GM18517 (cell line): Measurements from ENCODE around the gene DENND4B.
A peak's percentile ranks its signal among the peaks of the same experiment; 100 is the strongest.

Source experiments
- ATAC-seq: cut with Tn5 transposase; IDR thresholded peaks from one replicate; pipeline ENCODE4 v1.9.1; 2021; ENCODE audit warnings: mild to moderate bottlenecking, moderate library complexity; ENCODE audit not compliant: unreplicated experiment

The DENND4B gene

DNA sequence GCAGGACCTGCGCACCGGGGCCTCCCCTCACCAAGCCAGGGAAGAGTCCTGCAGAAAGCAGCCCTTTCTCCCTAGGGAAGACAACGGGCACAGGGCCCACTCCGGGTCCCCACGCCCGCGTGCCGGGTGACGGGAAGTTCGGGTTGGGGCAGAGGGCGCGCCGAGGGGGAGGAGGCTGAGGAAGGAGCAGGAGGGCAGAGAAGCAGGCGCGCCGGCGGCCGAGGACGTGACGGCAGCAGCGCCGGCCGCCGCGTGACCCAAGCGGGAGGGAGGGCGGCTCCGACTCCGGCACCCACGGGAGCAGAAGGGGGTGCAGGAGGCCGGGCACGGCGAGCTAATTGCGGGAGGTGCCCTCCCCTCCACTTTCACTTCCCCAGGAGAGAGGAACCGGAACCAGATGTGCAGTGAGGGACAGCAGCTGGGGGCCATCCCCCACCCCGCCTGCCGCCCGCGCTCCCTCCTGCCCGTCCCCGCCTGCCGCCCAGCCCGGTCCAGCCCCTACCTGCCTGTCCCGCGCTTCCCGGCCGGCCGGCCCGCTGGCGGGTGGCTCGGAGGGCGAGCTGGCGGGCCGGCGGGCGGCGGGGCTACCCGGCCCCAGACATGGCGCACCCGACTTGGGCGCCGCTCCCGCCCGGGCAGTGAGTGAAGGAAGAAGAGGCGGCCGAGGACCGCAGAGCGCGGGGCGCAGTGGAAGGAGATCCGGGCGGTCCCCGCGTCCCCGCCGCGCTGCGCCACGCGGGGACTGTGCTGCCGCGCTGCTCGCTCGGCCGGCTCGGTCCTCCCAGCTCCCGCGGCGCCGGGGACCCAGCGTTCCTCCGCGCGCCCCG is 510 bp downstream of the DENND4B start:
- ATAC-seq, result peak; percentile 82

DNA sequence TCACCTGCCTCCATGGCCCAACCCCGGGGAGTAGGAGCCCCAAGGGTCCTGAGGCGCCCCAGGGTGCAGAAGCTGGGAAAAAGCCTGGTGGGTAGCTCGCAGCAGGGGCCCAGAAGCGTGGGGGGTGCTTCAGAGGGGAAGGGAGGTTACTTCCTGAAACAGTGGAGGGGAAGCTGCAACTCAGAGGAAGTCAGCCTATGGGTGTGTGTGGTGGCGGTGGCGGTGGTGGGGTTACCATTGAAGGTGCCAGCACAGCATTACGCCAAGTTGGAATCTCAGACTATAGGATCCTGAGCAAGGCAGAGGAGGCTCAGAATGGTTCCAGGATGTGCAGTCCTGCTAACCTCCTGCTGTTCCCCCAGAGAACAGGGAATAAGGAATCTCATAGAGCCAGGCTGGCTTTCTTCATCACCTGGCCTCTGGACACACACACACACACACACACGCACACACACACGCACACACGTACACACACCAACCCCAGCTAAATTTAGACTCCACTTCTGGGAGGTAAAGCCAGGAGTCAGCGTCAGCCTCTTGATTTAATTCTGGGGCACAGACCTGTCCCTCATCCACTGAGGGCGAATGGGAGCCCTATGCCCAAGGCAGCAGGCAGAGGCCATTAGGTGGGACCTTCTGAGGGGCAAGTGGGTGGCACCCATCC is 1.3 kb downstream of the DENND4B start:
- no peak for ATAC-seq

DNA sequence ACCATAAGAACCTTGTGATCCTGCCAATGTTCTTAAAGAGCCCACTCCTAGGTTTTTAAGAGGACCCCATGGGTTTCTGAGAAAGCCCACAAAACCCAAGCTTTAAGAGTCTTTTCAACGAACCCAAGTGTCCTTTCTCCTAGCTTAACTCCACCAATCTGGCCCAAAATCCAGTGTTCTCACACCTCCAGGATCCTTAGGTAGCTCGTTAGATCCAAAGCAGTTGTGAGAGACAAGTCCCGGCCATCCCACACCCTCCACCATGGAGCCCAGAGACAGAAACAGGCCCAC is 1.7 kb downstream of the DENND4B start:
- ATAC-seq, result no peak

DNA sequence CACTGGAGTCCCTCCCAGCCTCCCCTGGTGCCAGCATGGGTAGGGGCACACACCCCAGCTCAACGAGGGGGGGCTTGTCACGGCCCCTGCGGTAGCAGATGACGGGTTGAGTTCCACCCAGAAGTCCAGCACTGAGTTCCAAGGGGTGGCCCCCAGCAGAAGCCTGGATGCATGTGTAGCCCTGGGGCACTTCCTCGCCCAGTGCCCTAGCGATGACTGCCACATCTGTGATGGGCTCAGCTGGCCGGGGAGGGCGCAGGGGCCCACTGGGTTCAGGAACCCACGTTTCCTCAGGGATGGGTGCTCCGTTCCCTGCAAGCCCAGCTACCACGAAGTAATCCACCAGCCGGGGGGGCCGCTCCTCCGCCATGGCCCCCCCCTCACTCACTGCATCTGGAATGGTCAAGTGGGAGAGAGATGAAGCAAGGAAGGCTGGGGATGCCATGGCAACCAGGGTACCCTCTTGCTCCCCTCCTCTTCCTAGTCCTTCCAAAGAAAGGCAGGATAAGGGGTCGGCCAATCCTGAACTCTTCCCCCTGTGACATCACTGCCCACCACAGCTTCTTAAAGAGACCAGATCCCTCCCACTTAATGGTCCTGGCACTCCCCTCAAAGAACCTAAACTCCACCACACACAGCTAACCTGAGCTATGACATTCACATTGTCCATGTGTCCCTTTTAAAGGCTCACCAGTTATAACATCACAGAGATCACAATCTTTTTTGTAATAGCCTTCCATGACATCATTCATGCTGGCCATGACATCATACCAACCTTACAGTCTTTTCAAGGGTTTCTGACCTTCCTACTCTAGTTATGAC is 2.3 kb downstream of the DENND4B start:
- no peak for ATAC-seq

DNA sequence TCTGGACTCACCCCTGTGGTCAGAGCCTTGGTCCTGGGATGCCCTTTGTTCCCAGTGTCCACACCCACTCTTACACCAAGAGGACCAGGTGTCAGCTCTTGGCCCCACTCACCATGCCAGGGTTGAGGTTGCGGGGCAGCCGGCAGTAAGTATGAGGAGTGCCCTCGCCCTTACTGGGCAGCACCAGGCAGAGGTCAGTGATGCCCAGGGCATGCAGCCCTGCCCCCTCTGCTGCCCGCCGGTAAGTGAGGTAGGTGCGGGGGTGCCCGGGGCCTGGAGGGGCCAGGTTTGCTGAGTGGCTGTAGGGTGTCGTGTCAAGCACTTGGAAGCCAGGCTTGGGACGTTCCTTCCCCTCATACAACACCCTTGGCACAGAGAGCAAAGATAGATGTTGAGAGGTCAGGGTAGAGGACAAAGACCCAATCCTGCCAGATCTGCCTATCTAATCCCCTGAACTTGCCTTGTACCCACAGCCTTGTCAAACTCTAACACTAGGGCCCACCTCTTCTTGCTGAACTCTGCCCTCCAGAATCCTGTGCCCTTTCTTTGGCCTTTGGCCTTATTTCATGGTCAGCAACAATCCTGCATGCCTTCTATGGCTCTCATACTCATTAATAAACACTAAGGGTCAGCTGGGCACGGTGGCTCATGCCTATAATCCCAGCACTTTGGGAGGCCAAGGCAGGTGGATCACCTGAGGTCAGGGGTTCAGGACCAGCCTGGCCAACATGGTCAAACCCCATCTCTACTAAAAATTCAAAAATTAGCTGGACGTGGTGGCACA is 3.6 kb downstream of the DENND4B start:
- no peak for ATAC-seq

DNA sequence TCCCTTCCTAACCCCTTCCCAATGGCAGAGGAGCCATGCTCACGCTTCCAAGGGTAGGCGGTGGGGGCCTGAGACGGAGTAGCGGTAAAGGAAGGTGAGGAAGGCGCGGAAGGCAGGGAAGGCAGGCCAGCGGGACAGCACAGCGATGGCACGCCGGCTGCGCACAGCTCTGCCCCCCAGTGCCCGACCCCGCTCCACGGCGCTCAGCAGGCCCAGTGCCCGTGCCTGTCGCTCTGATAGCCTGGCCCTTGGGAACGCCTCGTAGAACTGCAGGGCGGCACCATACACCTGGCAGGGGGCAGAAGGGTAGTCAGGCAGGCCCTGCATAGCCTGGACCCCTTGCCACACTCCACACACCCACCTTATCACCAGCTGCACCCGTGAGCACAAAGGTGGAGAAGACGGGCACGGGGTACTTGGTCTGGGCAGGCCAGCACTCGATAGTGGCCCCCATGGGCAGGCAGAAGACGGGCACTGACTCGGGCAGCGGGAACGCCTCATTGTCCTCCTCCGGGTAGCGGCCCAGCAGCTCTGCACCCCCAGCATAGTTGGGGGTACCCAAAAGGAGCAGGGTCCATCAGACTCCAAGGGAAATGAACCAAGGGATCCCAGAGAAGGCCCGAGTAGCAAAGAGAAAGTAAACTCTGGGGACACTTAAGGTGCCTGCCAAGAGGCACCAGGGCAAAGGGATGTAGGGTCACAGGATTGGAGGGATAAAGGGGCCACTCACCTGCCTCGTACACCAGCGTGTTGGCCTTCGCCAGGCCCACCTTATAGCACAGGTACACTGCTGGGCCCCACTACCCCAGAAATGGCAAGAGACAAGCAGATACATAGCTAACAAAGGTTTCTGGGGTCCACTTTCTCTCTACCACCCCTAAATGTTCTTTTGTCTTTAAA is 4.4 kb downstream of the DENND4B start:
- ATAC-seq, result no peak

DNA sequence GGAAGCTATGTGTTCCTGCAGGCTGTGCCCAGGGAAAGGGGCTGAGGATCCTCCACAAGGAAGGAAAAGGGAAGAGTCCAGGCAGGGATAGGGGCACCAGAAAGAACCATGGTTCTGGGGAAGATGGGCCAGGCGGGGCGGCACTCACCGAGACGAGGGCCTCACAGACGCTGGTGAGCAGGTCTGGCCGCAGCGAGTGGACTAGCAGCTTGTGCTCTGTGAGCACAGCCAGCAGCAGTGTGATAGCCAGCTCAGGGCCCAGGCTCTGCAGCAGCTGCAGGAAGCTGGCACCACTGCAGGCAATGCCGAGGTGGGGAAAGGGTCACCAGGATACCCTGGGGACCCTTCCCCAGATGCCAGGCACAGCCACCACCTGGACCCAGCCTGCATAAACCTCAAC is 5.8 kb downstream of the DENND4B start:
- ATAC-seq, result no peak

DNA sequence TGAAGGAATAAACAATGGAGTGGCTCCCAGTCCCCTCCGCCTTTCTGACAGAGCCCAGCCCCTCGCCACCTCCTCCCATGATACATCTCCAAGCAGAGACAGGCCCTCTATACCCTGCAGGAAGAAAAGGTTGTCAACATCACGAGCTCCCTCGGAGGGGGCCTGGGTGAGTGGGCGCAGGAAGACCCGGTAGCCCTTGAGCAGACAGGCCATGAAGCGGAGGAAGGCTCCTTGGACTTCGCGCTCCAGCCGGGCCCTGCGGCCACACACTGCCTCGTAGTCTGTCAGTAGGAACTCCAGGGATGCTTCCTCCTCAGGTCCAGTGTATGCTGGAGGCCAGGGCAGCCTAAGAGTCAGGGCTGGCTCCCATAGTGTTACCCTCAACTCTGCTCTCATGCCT is 7.0 kb downstream of the DENND4B start:
- no peak for ATAC-seq

DNA sequence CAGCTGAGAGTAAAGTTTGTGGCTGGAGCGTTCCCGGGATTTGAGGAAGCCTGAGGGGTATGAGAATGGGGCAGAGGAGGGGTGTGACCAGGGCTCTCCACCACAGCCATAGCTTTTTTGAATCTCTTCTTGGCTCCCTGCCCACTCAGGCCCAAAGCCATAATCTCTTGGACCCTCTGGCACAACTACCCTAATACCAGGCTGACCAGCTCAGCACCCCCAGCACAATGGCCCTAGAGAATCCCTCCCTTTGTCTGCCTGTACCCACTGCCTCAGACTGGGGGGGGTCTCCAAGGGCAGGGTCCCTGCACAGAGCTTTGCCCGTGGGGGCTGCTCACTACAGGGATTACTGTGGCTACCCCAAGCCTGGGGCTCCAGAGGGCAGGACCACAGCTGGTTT is 7.5 kb downstream of the DENND4B start:
- ATAC-seq, result no peak

DNA sequence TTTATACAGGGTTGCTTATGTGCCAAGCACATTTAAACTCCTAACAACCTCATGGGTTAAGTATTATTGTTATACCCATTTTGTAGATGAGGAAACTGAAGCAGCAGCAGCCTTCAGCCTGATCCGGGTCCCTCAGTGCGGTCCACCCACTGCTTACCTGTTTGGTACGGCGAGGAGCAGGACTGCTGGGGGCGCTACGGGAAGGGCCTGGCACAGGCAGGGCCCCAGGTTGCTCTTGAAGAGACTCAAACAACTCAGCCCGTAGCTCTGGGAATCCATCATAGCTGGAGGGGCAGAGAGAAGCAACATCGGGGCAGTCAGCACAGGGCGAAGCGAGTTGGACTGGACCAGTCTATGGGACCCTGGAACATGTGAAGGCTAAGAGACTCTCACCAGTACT is 9.2 kb downstream of the DENND4B start:
- no peak for ATAC-seq

DNA sequence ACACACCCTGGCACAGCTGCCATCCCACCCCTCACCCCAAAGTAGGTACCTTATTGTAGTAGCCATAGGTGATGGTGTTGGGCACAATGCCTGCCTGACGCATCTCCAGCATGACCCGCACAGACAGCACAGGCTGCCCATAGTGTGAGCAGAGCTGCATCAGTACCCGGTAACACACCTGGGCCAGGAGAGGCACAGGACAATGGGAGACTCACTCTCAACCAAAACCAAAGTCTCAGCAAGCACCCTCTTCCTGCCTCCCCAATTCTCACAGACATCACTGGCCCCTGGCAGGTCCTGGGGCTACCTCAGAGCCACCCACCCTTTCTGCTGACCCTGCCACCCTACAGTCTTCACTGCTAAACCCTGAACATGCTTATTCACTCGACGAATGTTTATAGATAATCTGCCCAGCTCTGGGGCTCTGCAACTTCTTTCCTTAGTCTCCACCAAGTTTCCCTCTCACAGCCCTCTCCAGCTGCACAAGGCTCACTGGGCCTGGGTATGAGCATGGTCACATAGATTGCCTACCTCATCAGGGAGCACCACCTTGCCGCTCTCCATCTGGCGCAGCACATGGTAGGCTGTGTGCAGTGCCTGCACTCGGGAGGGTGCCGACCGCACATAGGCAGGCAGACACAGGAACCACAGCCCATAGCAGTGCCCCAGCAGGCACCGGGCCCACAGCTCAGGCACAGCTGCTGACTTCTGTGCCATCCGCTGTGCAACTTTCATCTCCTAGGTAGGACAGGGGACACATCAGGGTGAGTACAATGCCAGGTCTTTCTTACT is 10.3 kb downstream of the DENND4B start:
- no peak for ATAC-seq

DNA sequence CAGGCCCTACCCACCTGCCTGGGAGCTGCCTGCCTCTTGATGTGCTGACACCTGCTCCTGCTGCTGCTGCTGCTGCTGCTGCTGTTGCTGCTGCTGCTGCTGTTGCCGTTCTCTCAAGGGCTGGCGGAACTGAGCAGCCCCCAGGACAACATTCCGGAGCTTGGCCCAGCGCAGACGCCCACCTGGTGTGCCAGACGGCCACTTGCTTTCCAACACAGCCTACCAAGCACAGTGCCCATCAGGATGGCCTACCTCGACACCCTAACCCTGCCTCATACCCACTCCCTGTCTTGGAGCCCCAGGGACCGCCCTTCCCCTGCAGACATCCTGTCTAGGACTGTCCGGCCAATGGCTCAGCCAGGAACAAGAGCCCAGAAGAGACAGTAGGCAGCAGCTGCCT is 11.8 kb downstream of the DENND4B start:
- no peak for ATAC-seq

DNA sequence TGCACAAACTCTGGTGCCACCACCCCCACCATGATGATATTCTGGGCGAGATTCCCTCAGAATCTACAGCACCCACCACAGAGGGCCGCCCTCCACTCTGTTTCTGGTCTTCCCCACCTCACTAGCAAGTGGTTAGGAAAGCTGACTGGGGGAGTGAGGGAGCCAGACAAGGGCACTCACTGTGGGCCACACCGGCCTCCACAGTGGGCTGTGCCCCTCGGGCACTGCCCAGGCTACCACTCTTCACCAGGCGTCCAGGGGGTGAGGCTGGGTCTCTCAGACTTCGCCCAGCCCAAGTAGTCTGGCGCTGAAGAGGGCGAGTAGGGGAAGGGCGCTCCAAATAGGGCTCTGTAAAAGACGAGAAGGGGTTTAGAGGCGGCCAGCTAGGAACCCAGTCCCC is 12.6 kb downstream of the DENND4B start:
- ATAC-seq, result no peak

DNA sequence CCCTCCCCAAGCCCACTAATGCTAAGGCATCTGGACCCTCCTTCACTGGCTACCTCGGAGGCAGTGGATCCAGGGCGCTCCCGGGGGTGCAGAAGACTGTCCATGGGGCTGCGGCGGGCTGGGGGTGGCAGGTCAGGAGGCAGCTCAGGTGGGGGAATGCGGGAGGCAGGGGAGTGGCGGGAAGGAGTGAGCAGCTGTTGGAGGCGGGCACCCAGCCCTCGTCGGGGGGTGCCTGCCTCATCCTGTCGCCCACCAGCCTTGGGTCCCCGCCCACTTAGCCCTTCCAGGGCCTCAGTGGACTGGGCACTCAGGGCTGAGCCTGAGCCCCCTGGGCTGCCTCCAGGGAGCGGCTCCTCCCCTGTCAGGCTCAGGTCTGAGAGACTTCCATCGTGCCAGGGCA is 13.1 kb downstream of the DENND4B start:
- ATAC-seq, result no peak

DNA sequence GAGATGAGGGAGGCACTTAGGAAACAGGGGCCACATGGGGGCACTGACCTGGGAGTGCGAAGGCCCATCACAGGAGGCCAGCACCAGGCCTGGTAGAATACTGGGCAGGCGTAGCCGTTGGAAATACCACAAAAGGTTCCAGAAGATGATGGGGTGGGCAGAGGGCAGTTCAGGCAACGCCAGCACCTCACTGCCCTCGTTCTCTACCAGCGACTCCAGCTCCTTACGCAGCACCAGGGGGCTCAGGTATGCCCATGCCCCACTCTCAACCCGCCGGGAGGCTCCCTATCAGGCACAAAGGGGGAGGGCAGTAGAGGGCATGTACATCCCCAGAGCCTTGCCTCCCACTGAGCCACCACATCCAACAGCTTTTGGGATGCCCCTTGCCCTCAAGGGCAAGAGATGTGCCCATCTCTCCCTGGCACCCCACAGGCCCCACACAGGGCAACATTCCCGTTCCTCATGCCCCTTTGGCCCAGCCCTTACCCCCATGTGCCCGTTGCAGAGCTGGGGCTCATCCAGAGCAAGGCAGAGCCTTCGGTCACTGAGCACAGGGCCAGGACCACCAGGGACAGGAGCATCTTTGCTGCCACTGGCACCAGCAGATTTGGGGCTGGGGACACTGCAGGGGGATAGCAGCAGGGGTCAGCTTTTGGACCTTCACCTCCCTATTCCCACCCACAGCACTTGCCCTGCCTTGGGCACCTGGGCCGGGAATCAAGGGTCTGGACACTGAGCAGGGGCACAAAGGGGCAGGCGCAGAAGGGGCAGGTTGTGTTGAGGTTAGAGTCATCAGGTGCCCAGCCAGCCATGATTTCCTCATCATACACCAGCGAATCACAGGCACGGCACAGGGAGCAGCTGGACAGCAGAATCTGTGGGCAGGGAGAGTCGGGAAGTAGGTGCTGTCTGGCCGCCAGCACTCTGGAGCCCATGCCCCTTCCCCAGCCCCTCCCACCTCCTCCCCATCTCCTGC is 14.1 kb downstream of the DENND4B start:
- ATAC-seq, result no peak

DNA sequence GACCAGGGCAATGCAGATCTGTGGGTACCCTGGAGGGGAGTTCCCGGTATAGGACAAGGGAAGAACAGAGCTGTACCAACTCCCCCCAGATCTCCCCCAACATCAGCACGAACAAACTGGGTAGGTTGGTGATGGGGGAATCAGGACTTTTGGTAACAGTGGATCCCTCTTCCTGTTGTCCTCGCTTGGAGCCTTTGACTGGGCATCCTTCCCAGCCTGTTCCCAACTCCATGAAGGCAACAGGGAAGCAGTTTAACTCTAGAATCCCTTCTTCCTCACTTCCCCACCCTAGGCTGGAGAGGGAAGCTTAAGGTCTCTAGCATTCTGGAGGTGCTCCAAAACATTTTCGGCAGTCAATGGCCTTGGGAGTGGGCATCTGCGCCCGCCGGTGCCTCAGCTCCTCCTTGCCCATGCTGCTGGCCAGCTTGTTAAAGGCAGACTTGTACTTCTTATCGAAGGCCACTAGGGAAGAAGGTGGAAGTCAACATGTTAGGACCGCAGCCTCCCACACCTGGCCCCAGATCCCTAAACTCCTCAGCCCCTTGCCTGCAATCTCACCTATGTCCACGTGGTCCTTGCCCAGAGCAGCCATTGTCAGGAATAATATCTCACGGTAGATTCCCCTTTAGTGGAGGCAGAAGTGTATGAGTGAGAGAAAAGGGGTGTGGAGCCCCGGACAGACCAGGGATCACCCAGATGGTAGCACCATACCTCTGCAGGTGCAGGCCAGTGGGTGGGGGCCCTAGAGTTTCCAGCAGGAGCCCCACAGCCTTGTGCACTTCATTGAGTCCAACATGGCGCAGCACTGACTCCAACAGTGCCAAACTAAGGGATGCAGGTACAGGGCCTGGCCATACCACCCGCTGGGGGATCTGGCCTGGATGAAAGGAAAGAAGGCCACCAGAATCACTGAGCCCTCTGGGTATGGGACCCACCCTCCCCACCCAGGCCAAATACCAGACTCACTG is 16.3 kb downstream of the DENND4B start:
- no peak for ATAC-seq

DNA sequence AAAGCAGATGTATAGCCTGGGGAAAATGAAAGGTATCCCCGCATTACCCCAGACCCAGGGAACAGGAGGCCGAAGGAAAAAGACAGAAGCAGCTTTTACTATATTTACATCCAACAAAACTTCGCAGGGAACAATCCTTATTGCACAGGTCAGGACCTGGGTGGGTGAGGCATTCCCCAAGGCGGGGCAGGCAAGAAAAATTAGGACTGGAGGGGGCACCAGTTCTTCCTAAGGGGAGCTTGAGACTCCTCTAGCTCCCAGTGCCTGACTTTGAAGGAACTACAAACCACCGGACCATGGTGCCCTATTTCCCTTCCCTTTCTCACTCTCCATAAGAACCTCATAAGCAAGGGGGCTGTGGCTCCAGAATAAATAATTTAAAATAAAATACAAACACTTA is 17.1 kb downstream of the DENND4B start:
- ATAC-seq, result no peak
